Tibial nerve (tissue), 4 donors: ENCODE results near the gene SHROOM1. TPM values are rescaled to one million over a fixed set of nuclear protein-coding genes. Genes with fewer than 3 reads are reported as not detected.

ENCODE experiments used
- DNase-seq, 2 donors: peaks; one replicate each; pipeline ENCODE4 v3.0.0-alpha.2; 2019; ENCODE audit warnings: low spot score in 2 of 2
- H3K27ac ChIP-seq, 4 donors: fragments of 200-600 bp; sonication (generic) in 3 of 4; one replicate each; pipeline ENCODE4 v1.5.1; 2017 to 2019; ENCODE audit warnings: mild to moderate bottlenecking in 1 of 4
- H3K27me3 ChIP-seq, 2 donors: fragments of 200-600 bp; sonication (generic) in 1 of 2; one replicate each; pipeline versions ENCODE4 v1.5.1 to v1.6.0; 2017 to 2019
- H3K36me3 ChIP-seq, 3 donors: fragments of 200-600 bp; sonication (generic); one replicate each; pipeline ENCODE4 v1.5.1; 2018 to 2019
- H3K4me1 ChIP-seq, 4 donors: fragments of 200-600 bp; sonication (generic) in 3 of 4; one replicate each; pipeline ENCODE4 v1.5.1; 2017 to 2019
- H3K4me3 ChIP-seq, 4 donors: fragments of 200-600 bp; sonication (generic) in 3 of 4; one replicate each; pipeline ENCODE4 v1.5.1; 2017 to 2019; ENCODE audit warnings: mild to moderate bottlenecking in 1 of 4, moderate library complexity in 1 of 4
- H3K9me3 ChIP-seq, 4 donors: fragments of 200-600 bp; sonication (generic) in 3 of 4; one replicate each; pipeline ENCODE4 v1.5.1; 2017 to 2019
- CTCF ChIP-seq, 5 experiments: fragments of 200-600 bp in 3 of 5; fragments of 450-650 bp in 2 of 5; sonication (generic) in 3 of 5; IDR thresholded peaks; one replicate each; pipeline ENCODE4 v1.5.1; 2016 to 2019; ENCODE audit warnings: antibody characterized with exemption in 5 of 5, mild to moderate bottlenecking in 3 of 5, moderate library complexity in 2 of 5
- EP300 ChIP-seq, 2 donors: sonication (generic); formaldehyde crosslinking; IDR thresholded peaks; one replicate each; pipeline ENCODE4 v1.6.1; 2017; ENCODE audit warnings: antibody characterized with exemption in 2 of 2, mild to moderate bottlenecking in 1 of 2
- POLR2A ChIP-seq, 2 donors: fragments of 450-650 bp; IDR thresholded peaks; one replicate each; pipeline ENCODE4 v1.6.1; 2017; ENCODE audit warnings: antibody characterized with exemption in 2 of 2, mild to moderate bottlenecking in 2 of 2, moderate library complexity in 2 of 2
- WGBS, 2 donors: methylation state at CpG; one replicate each; pipeline ENCODE4 v1.1.5; 2018; 5-methylcytosine and 5-hydroxymethylcytosine counted together
- total RNA-seq, 4 donors: library from RNA; depleted of rRNA; stranded (reverse); fragments of >200 nt; gene quantifications; one replicate each; pipeline ENCODE4 v1.1.0, GENCODE V29; 2016

SHROOM1 gene
- total RNA-seq, 4 donors from 2014 or later: 29.1 to 67.5 (median 38.5) TPM

DNA sequence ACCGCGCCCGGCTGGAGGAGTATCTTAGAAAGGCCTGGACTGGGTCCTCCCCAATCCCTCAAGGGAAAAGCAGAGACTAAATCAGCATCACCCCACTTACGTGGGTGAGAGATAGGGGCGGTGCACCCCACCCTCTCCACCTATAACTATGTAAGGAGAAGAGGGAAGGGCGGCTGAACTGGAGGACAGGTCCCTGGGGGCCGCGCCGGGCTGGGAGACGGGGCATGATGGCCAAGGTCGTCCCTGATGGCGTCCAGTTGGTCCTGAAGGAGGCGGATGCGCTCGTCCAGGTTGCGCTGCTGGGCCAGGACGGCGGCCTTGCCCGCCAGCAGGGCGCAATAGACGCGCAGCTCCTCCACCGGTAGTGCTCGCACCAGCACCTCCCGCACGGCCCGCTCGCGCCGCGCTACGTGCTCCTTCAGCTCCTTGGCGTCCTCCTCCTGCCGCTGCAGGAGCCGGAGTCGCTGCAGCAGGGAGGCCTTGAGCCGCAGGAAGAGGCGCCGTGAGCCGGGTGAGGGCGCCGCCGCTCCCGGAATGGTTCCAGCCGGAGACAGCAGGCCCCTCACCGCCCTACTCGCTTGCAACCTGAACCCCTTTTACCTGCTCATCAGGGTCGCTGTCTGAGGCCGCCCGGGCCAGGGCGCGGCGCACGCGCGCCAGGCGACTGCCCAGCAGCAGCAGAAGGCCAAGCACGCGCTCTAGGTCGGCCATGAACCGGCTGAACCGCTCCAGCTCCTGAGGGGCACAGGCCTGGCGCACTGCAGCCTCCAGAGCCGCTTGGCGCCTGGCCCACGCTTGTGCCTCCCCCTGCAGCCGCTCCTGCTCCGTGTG, 7.6 kb downstream of the SHROOM1 start:
- TF ChIP-seq POLR2A (IDR thresholded peaks at IDR 0.05): no peak
- no peak for TF ChIP-seq EP300 (IDR thresholded peaks at IDR 0.05)
- no peak for TF ChIP-seq CTCF (IDR thresholded peaks at IDR 0.05)
- peaks cover 0 to 65% (median 25%) of the 10 kb centered on the region in 4 donors for H3K4me1 ChIP-seq
- no peaks in the 10 kb centered on the region for H3K9me3 ChIP-seq
- peak overlapping the region in 3 of 4 donors; percentile 0 to 90 (median 38) for H3K27ac ChIP-seq
- DNase-seq: no peak
- peaks cover 0 to 14% (median 0%) of the 10 kb centered on the region in 3 donors for H3K36me3 ChIP-seq
- peaks cover 0 to 65% of the 10 kb centered on the region in 2 donors for H3K27me3 ChIP-seq
- WGBS, 2 donors: 19 to 48% methylated on average over 53 to 64 of the region's 68 CpGs
- peak overlapping the region in 2 of 4 donors; percentile 9 to 34 for H3K4me3 ChIP-seq

DNA sequence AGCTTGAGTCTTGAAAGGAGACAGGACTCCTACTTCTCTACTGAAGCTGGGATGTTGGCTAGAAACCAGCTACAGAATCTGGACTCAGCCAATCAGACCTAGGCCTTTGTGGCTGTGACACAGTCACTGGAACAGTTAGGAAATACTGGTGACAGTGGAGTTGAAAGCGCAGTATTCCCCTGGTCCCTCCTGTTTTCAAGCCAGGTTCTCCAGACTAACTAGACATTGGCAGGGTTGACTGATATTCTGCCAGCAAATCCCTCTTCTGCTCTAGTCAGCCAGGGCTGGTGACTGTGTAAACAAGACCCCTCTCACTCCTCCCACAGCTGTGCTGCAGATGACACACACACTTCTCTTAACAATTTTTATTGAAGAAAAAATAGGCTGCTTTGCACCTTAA, 8.7 kb downstream of the SHROOM1 start:
- TF ChIP-seq EP300 (IDR thresholded peaks at IDR 0.05) (no peak), POLR2A (IDR thresholded peaks at IDR 0.05) (no peak)
- WGBS, 2 donors: 73 to 76% methylated on average over 1 of the region's 1 CpG
- DNase-seq: no peak

GRCh38 chr5:132821350-132821749, 9.1 kb downstream of the SHROOM1 start:
- 48 to 75% methylated on average over 3 of the region's 3 CpGs for WGBS, 2 donors
- Histone ChIP-seq H3K9me3 (no peaks in the 10 kb centered on the region), H3K36me3 (peaks cover 0 to 14% (median 0%) of the 10 kb centered on the region in 3 donors), H3K27me3 (peaks cover 0 to 51% of the 10 kb centered on the region in 2 donors), H3K4me1 (peaks cover 0 to 57% (median 25%) of the 10 kb centered on the region in 4 donors), H3K4me3 (no peak overlapping the region), H3K27ac (peak overlapping the region in 2 of 4 donors; percentile 47 to 57)
- TF ChIP-seq POLR2A (IDR thresholded peaks at IDR 0.05) (no peak), CTCF (IDR thresholded peaks at IDR 0.05) (no peak), EP300 (IDR thresholded peaks at IDR 0.05) (no peak)
- no peak for DNase-seq

More for the DNA sequence above, 8.7 kb downstream of the SHROOM1 start:
- no peaks in the 10 kb centered on the region for H3K9me3 ChIP-seq
- no peak overlapping the region for H3K4me3 ChIP-seq
- H3K4me1 ChIP-seq: peaks cover 0 to 61% (median 25%) of the 10 kb centered on the region in 4 donors
- peak overlapping the region in 2 of 4 donors; percentile 47 to 57 for H3K27ac ChIP-seq
- H3K27me3 ChIP-seq: peaks cover 0 to 56% of the 10 kb centered on the region in 2 donors
- H3K36me3 ChIP-seq: peaks cover 0 to 14% (median 0%) of the 10 kb centered on the region in 3 donors

DNA sequence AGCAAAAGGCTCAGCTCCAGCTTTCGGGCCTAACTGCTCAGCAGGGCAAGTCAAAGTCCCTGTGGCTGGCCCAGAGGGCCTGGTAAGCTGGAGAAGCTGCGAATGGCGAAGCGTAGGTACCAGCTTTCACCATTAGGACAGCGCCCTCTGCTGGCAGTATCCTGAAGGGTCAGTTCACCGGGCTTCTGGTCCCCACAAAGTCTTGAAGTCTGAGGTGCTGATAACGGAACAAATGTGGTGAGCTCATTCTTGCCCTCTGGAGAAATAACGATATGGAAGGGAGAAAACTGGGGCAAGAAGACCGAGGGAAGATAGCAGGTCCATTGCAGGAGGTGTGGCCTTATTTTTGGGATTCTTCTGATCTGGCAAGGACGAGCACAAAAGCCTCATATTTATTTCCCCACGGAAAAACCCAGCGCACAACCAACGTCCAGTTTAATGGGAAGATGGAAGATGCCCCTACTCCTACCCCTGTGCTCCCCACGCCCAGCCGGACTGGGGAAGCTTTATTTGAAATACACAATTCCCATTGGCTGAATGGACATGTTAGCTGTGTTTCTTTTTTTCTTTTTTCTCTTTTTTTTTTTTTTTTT, 10.2 kb downstream of the SHROOM1 start:
- peaks cover 0 to 9% (median 0%) of the 10 kb centered on the region in 3 donors for H3K36me3 ChIP-seq
- peak; percentile 88 to 93 (median 90) for TF ChIP-seq CTCF (IDR thresholded peaks at IDR 0.05)
- peak in 1 of 2 donors; percentile 48 for TF ChIP-seq EP300 (IDR thresholded peaks at IDR 0.05)
- TF ChIP-seq POLR2A (IDR thresholded peaks at IDR 0.05): no peak
- peaks cover 0 to 45% of the 10 kb centered on the region in 2 donors for H3K27me3 ChIP-seq
- 11 to 17% methylated on average over 15 of the region's 15 CpGs for WGBS, 2 donors
- H3K4me1 ChIP-seq: peaks cover 0 to 48% (median 22%) of the 10 kb centered on the region in 4 donors
- H3K4me3 ChIP-seq: peak overlapping the region in 1 of 4 donors; percentile 19
- peak; percentile 94 to 98 for DNase-seq
- H3K9me3 ChIP-seq: no peaks in the 10 kb centered on the region
- H3K27ac ChIP-seq: peak overlapping the region in 3 of 4 donors; percentile 34 to 68 (median 57)

DNA sequence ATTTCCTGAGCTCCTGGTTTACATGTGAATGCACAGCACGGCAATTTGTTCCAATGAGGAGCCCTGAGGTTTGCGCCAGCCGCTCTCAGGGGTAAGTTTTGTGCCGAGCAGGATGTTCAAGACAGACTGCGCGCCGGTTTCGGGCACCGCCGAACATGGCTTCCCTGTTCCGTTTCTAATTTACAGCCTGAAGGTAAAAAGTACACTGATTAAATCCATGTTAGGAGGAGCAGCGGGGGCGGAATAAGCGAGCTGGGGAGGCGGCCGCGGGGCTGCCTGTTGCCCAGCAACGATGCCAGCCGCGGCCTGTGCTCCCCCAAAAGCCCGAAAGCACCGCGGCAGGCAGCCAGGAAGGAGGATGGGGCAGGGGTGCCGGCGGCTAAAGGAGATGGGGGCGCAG, 11.0 kb downstream of the SHROOM1 start:
- H3K9me3 ChIP-seq: no peaks in the 10 kb centered on the region
- peak overlapping the region in 2 of 4 donors; percentile 4 to 19 for H3K4me3 ChIP-seq
- H3K4me1 ChIP-seq: peaks cover 0 to 43% (median 22%) of the 10 kb centered on the region in 4 donors
- H3K36me3 ChIP-seq: peaks cover 0 to under 1% (median 0%) of the 10 kb centered on the region in 3 donors
- peak overlapping the region in 3 of 4 donors; percentile 34 to 58 (median 57) for H3K27ac ChIP-seq
- no peak for TF ChIP-seq POLR2A (IDR thresholded peaks at IDR 0.05)
- no peak for TF ChIP-seq CTCF (IDR thresholded peaks at IDR 0.05)
- no peak for TF ChIP-seq EP300 (IDR thresholded peaks at IDR 0.05)
- peaks cover 0 to 46% of the 10 kb centered on the region in 2 donors for H3K27me3 ChIP-seq
- no peak for DNase-seq
- WGBS, 2 donors: 25 to 35% methylated on average over 26 of the region's 26 CpGs
